A673 (cell line): ENCODE results near the gene SGMS2. TPM values are rescaled to one million over a fixed set of nuclear protein-coding genes. Genes with fewer than 3 reads are reported as not detected.

Experiments
- BruUV-seq: library from RNA; stranded (reverse); fragments of 400-500 nt; replicated peaks from 2 replicates; lab custom pipeline; 2021; lab: Mats Ljungman, UMichigan
- CTCF ChIA-PET: fragments of 300-600 bp; sonication (Branson Sonifier 250); formaldehyde crosslinking; loops from one replicate; lab custom pipeline; 2022; ENCODE audit warnings: antibody characterized with exemption; lab: Charles Lee
- POLR2A ChIA-PET: fragments of 300-600 bp; sonication (Branson Sonifier 250); formaldehyde crosslinking; loops from one replicate; lab custom pipeline; 2022; ENCODE audit warnings: antibody characterized with exemption; ENCODE audit not compliant: low non-redundant PET; lab: Charles Lee
- DNase-seq: peaks from one replicate; pipeline ENCODE4 v3.0.0-alpha.2; 2015; ENCODE audit warnings: low spot score
- H3K27ac ChIP-seq: fragments of 200-600 bp; sonication (generic); 2 replicates; pipeline ENCODE4 v1.5.1; 2016; ENCODE audit warnings: mixed run types, low read depth, mild to moderate bottlenecking, mixed read lengths, antibody characterized with exemption, low read length; ENCODE audit not compliant: poor library complexity, severe bottlenecking
- H3K27me3 ChIP-seq: fragments of 200-600 bp; sonication (generic); replicated peaks from 2 replicates; pipeline ENCODE4 v1.6.1; 2017; ENCODE audit warnings: mixed run types, low read depth, mild to moderate bottlenecking, mixed read lengths, antibody characterized with exemption, low read length; ENCODE audit not compliant: insufficient read depth, poor library complexity
- H3K36me3 ChIP-seq: fragments of 200-600 bp; sonication (generic); 2 replicates; pipeline ENCODE4 v1.6.1; 2016; ENCODE audit warnings: mixed run types, mild to moderate bottlenecking, mixed read lengths, antibody characterized with exemption, low read length; ENCODE audit not compliant: insufficient read depth, poor library complexity, severe bottlenecking
- H3K4me1 ChIP-seq: fragments of 200-600 bp; sonication (generic); 2 replicates; pipeline ENCODE4 v1.6.1; 2017; ENCODE audit warnings: mixed run types, mild to moderate bottlenecking, mixed read lengths, antibody characterized with exemption, low read length; ENCODE audit not compliant: insufficient read depth, poor library complexity, severe bottlenecking
- H3K4me3 ChIP-seq: fragments of 200-600 bp; sonication (generic); 2 replicates; pipeline ENCODE4 v1.5.1; 2016; ENCODE audit warnings: low read depth, mixed run types, mild to moderate bottlenecking, mixed read lengths, low read length; ENCODE audit not compliant: poor library complexity, severe bottlenecking
- H3K9me3 ChIP-seq: fragments of 200-600 bp; sonication (generic); 2 replicates; pipeline ENCODE4 v1.6.1; 2016; ENCODE audit warnings: mixed run types, low read depth, mild to moderate bottlenecking, mixed read lengths, antibody characterized with exemption, low read length; ENCODE audit not compliant: poor library complexity, severe bottlenecking
- CTCF ChIP-seq: fragments of 300-800, 200-600 bp; sonication (generic); conservative IDR thresholded peaks from 2 replicates; pipeline ENCODE4 v1.5.1; 2017; ENCODE audit warnings: low read depth, mild to moderate bottlenecking, antibody characterized with exemption, low read length, moderate library complexity, mixed read lengths
- EZH2 ChIP-seq: fragments of 200-600 bp; sonication (generic); IDR thresholded peaks from 2 replicates; pipeline ENCODE4 v1.6.1; 2017; ENCODE audit warnings: borderline replicate concordance, low read depth, mild to moderate bottlenecking, mixed read lengths, antibody characterized with exemption, low read length; ENCODE audit not compliant: poor library complexity, severe bottlenecking
- intact Hi-C: fragments of 100-400 bp; cut with micrococcal nuclease; formaldehyde crosslinking; loops from one replicate; pipeline ENCODE4 v1.10.0; 2022; ENCODE audit not compliant: unreplicated experiment
- total RNA-seq: library from RNA; stranded (reverse); gene quantifications from 2 replicates; pipeline ENCODE4 v1.2.3, GENCODE V29; 2021

Gene SGMS2
- total RNA-seq, 1 experiment from 2014 or later, result 4.3 TPM

GRCh38 chr4:107877361-107877760, 52.6 kb downstream of the SGMS2 start:
- Histone ChIP-seq H3K9me3 (no peaks in the 10 kb centered on the region), H3K27me3 (no peaks in the 10 kb centered on the region), H3K27ac (no peak overlapping the region), H3K36me3 (no peaks in the 10 kb centered on the region), H3K4me1 (no peaks in the 10 kb centered on the region), H3K4me3 (no peak overlapping the region)
- intact Hi-C loops, result no loop called here
- BruUV-seq, result no TSS peak
- ChIA-PET CTCF (no interaction called here), POLR2A (no interaction called here)
- no peak for DNase-seq
- TF ChIP-seq EZH2, result no peak
- TF ChIP-seq CTCF, result no peak

GRCh38 chr4:107885865-107886264, 61.1 kb downstream of the SGMS2 start:
- Histone ChIP-seq H3K9me3 (peaks cover 14% of the 10 kb centered on the region), H3K27ac (no peak overlapping the region), H3K27me3 (no peaks in the 10 kb centered on the region), H3K4me1 (no peaks in the 10 kb centered on the region), H3K4me3 (no peak overlapping the region), H3K36me3 (no peaks in the 10 kb centered on the region)
- CTCF ChIA-PET, result no interaction called here
- intact Hi-C loops, result no loop called here
- DNase-seq, result no peak
- no TSS peak for BruUV-seq
- POLR2A ChIA-PET, result no interaction called here
- TF ChIP-seq EZH2 (no peak), CTCF (no peak)

GRCh38 chr4:107888237-107888636, 63.5 kb downstream of the SGMS2 start:
- CTCF ChIA-PET, result no interaction called here

More at GRCh38 chr4:107888237-107888636, 63.5 kb downstream of the SGMS2 start:
- Histone ChIP-seq H3K36me3 (no peaks in the 10 kb centered on the region), H3K9me3 (peaks cover 14% of the 10 kb centered on the region), H3K27ac (no peak overlapping the region), H3K4me1 (no peaks in the 10 kb centered on the region), H3K27me3 (no peaks in the 10 kb centered on the region), H3K4me3 (no peak overlapping the region)
- TF ChIP-seq CTCF (no peak), EZH2 (no peak)
- intact Hi-C loops, result no loop called here
- no TSS peak for BruUV-seq
- POLR2A ChIA-PET, result no interaction called here
- peak; percentile 12 for DNase-seq
